Measurements from ENCODE around the gene RNF25.

The RNF25 gene

DNA sequence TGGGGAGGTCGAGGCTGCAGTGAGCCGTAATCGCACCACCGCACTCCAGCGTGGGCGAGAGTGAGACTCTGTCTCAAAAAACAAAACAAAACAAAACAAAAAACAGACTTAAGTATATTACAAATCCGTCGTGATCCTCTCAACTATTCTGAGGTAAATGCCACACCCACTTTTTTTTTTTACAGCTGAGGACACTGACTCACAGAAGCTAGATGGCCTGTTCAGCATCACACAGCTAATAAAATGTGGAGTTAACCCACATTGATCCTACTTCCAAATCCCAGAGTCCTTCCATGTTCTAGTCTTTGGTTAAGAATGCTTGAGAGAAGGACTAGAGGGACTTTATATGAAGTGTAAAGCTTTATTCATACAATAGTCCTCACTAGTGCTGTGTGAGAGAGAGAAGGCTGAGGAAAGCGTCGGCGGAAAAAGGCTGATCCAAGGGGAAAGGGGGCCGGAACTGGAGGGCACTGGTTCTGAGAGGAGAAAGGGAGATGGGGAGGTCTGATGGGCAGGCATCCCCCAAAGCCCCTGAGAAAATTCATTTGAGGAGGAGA is 627 bp downstream of the RNF25 start:
- DNase-seq, result no peak

- no peak for DNase-seq
Observed at GRCh38 chr2:218664653-218665052, 7.1 kb downstream of the RNF25 start.

DNA sequence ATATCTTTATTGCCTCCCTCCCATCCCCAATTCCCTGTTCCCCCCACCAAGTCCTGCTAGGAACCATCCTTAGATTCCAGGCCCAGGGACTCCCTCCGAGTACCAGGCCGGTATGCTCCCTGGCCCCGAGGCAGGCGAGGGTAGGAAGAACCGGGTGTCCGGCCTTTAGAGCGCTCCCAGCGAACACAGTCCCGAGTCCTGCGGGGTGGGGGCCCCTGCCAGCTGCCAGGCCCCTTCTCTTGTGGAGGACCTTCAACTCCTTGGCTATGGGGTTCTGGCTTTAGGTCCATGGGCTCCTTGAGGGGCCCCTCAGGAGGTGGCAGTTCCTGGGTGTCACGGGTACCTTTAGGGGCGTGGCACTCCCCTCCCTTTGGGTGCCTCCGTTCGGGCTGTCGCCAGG is 7.9 kb downstream of the RNF25 start:
- no peak for DNase-seq

DNA sequence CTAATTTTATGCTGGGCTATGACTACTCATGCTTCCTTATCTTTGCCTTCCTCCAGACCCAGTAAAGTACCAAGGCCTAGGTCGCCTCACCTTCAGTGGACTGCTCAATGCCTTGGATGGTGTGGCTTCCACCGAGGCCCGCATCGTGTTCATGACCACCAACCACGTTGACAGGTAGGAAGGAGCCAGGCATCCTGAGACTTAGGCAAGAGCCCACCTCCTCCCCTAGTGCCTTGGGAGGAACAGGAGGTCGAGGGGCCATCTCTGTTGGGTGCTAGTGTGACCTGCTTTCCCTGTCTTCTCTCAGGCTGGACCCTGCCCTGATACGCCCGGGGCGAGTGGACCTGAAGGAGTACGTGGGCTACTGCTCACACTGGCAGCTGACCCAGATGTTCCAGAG is 9.0 kb downstream of the RNF25 start:
- no peak for DNase-seq

GRCh38 chr2:218662377-218662776 is 9.4 kb downstream of the RNF25 start:
- no peak for DNase-seq

DNA sequence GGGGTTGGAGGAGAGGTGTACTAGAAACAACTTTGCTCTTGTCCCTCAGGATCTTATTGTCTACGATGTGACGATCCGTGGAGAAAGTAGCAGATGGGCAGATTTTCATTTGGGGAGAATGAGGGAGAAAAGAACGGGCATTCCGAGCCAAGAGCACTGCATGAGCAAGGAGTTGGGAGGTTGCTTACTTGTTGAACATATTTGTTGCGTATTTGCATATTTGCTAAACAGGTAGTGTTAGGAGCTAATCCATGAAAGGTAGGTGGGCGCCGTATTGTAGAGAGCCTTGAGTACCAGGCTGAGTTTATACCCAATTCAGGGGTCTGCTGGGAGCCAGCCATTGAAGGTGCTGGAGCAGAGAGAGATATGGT is 11.8 kb downstream of the RNF25 start:
- no peak for DNase-seq

DNA sequence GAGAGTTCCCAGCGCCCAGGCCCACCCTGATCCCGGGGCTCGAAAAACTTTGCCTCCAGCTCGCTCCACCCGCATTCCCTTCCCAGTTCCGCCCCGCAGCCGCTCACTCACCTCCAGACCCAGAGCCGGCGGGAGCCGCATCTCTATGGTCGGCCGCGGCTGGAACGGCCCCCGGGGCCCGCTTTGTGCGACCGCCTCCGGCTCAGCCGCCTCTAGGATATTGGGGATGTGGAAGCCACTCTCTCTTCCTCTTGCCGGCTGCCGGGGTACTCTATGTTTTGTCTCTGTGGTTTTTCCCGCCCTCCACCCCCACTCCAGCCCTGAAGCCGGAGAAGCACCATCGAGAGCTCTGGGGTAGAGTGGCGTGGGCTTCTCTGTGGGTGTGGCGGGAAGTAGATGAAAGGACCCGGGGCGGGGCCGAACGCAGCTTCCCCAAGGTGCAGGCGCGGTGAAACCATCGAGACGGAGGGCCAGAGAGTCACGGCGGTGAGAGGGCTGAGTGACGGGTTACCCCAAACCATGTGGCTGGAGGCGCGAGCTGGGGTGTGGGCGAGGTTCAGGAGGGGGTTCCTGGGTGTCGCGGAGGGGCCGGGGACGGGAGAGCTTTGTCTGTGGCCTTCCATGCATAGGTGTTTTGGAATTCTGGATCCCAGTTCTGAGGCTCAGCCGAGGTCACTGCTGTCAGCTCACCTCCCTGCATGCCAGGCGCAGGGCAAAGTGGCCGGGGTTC is 12.4 kb downstream of the RNF25 start, which contains the start of the genes BCS1L and ZNF142:
TSS of gene BCS1L (plus strand) at position 426 of the 730 bp plus-strand sequence. CDS start 1,305 bp downstream, outside the sequence.
TSS of gene ZNF142 (minus strand) at position 366 of the 730 bp plus-strand sequence. CDS start 3,194 bp downstream, outside the sequence.
- DNase-seq, result peak; percentile 87 to 90

- no peak for DNase-seq
Observed at GRCh38 chr2:218658671-218659257, 13.0 kb downstream of the RNF25 start.

DNA sequence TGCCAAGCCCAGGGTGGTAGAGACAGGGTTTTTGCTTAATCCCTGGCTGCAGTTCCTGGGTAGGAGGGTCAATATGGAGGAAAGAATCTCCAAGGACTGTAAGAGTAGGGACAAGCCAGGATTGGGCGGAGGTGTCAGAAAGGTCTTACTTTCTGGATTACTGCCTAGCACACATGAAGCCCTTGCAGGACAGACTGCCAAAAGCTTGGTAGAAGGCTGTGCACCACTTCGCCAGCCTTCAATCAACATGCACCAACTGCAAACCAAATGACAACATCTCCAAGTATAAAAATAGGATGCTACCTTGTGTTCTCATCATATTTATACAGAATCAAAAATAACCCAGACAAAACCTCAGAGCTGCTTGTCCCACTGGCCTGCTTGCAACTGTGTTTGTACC is 16.1 kb downstream of the RNF25 start:
- no peak for DNase-seq

DNA sequence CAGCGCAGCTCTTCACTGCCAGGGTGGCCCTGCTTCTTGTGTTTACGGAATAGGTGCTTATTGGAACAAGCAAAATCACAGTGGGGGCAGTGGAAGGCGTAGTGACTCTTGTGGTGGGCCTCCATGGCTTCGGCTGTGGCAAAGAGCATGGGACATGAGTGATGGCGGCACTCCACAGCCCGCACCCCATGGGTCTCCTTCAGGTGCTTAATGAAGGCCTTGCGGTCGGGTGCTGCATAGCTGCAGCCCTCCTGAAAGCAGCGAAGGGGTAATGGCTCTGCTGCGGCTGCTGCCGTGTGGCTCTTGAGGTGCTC is 23.1 kb downstream of the RNF25 start:
- DNase-seq, result no peak

GRCh38 chr2:218648088-218648786 is 23.6 kb downstream of the RNF25 start:
- DNase-seq, result no peak

- DNase-seq, result no peak
Observed at GRCh38 chr2:218645126-218645525, 26.7 kb downstream of the RNF25 start.

DNA sequence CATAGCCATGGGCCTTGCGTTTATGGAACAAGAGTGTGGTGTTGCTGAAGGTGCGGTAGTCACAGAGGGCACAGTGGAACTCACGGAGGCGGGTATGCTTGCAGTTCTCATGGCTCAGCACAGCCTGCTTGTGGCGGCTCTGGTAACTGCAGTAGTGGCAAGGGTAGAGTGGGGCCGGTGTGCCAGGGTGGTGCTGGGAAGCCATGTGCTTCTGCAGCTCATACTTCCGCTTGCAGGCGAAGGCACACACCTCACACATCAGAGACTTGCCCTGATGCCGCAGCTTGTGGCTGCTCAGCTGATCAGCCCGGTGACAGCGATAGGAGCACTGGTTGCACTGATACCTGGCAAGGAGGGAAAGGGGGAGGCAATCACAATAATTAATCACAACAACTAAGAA is 27.1 kb downstream of the RNF25 start:
- no peak for DNase-seq

GRCh38 chr2:218643751-218644310 is 28.0 kb downstream of the RNF25 start:
- no peak for DNase-seq

GRCh38 chr2:218642786-218643185 is 29.0 kb downstream of the RNF25 start:
- DNase-seq, result no peak

DNA sequence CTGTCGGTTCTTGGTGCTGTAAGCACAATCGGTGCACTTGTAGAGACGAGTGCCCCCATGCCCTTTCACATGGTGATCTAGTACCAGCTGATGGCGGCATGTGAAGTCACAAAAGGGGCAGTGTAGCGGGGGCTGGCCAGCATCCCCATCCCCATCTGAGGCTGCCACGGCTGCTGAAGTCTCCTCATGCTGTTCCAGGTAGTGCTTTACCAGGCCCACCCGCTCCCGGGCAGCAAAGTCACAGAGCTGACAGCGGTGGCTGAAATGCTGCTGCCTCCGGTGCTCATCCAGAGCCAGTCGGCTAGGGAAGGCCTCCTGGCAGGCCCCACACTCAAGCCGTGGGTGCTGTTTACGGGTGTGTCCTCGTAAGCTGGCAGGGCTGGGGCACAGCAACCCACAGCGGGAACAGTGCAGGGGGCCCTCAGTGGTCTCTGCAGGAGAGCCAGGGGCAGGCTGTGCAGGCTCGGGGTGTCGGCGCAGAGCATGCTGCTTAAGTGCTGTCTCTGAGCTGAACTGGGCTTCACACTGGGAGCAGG is 29.6 kb downstream of the RNF25 start:
- DNase-seq, result no peak

GRCh38 chr2:218638372-218638771 is 33.4 kb downstream of the RNF25 start:
- no peak for DNase-seq

GRCh38 chr2:218635719-218636118 is 36.1 kb downstream of the RNF25 start:
- no peak for DNase-seq

DNA sequence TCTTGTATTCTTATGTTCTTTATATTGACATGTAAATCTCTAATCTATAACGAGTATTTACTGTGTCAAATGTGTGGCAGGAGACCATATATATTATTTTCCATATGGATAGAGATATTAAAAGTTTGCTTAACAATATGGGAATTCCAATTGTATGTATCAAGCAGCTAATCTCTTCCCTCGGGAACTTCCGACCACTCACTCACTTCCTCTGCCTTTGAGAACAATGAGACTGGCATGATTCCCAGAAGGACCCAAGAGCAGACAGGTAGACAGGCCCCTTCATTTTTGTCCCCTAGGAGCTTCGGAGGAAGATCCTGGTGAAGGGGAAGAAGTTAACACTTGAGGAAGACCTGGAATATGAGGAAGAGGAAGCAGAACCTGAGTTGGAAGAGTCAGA is 40.0 kb downstream of the RNF25 start:
- no peak for DNase-seq

DNA sequence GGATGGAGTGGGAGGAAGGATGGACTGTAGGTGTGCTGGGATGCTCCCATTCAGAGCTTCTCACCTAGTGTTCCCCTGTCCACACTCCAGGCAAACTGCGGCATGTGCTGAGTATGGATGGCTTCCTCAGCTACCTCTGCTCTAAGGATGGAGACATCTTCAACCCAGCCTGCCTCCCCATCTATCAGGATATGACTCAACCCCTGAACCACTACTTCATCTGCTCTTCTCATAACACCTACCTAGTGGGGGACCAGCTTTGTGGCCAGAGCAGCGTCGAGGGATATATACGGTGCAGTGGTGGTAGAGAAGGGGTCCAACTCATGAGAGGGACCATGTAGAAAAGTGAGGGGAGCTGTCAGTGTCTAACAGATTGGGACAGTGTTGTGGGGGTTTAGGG is 43.9 kb downstream of the RNF25 start:
- no peak for DNase-seq

DNA sequence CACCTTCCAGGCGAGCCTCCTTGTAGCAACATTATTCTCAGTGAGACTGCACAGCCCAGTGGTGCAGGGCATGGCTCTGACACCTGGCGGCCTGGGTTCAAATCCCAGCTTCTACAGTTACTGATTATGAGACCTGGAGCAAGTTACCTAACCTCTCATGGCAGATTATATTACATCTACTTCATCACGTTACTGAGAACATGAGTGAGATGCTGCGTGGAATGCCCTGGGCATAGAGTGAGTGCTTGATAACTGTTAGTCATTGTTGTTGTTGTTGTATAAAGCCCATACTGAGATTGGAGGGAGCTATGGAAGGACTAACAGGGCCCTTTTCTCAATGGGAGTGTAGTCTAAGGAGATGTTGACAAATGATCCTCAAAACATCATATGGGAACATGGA is 45.4 kb downstream of the RNF25 start:
- DNase-seq, result no peak

- DNase-seq, result no peak
Observed at GRCh38 chr2:218623366-218623705, 48.5 kb downstream of the RNF25 start.

DNA sequence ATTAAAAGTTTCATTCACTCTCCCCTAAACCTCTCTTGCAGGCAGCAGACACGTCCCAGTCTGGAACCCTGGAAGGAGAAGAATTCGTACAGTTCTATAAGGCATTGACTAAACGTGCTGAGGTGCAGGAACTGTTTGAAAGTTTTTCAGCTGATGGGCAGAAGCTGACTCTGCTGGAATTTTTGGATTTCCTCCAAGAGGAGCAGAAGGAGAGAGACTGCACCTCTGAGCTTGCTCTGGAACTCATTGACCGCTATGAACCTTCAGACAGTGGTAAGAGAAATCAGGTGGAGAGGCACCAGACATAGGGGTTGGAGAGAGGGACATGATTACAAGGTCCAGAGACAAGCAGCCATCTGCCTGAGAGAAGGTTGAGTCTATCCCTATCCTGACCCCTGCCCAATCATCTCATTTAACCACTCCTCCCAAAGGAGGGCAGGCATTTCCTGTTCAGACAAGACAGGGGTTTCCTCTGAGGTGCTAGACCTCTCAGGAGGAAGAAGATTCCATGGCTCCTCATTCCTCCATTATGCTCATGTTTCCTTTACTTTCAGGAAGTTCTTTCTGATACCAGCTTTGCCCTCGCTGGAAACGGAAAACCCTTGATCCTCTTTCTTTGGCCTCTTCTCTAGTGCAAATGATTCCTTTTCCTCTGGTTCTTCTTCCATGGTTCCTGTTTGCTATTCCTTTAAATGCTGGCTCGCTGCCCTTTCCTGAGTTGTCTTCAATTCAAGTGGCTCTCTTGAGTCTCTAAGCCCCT is 49.0 kb downstream of the RNF25 start:
- no peak for DNase-seq
